SIG-M5 treated with dmso at 0.1 percent for 504 hours (cell line): Measurements from ENCODE around the gene SCGB3A2.
"Not testable (repeated sequence)": the region's sequence is repeated elsewhere in the genome, so short reads cannot be mapped to it uniquely, and the experiment has no call there.

Experiments used
- DNase-seq: peaks from one replicate; lab custom pipeline; 2025; ENCODE audit not compliant: unreplicated experiment; lab: John Stamatoyannopoulos, UW

The SCGB3A2 gene

DNA sequence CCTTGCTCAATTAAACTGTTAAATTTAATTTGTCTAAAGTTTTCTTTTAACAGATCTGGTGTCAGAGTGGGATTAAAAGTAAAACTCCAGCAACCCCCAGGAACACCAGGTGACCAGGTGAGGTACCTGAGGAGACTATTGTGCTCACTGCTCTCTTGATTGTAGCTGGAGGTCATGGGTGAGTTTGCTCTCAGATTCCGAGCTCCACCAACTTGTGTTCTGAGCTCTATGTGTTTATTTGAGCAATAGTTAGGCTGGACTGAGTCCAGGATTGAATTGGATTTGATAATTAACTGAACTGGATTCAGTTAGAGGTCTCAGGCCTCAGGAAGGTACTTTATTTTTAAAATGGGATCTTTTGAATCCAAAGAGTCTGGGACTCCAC lies 17.9 kb upstream of the SCGB3A2 start:
- DNase-seq, result no peak

GRCh38 chr5:147863454-147864158 lies 14.9 kb upstream of the SCGB3A2 start:
- DNase-seq, result no peak

DNA sequence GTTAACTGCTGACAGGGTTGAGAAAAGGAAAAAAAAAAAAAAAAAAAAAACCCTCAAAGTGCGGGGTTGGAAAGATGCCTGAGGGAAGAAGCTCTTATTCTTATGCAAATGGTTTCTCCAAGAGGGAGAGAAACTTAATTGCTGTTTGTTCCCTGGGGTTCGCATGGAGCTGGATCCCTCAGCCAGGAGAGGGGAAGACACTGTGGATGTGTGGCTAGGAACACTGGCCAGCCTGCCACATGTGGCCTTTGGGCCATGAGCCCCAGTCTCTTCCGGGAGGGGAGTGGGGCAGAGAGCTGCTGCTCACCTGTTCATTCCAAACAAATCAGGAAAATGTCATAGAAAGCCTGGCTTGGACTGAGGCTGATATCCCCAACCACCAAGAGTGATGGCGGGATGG lies 9.4 kb upstream of the SCGB3A2 start:
- DNase-seq, result no peak

- DNase-seq, result not testable (repeated sequence)
Observed at GRCh38 chr5:147869892-147870291, 8.6 kb upstream of the SCGB3A2 start.

GRCh38 chr5:147871980-147872549 lies 6.4 kb upstream of the SCGB3A2 start:
- not testable (repeated sequence) for DNase-seq

GRCh38 chr5:147872744-147873435 lies 5.6 kb upstream of the SCGB3A2 start:
- DNase-seq, result not testable (repeated sequence)

DNA sequence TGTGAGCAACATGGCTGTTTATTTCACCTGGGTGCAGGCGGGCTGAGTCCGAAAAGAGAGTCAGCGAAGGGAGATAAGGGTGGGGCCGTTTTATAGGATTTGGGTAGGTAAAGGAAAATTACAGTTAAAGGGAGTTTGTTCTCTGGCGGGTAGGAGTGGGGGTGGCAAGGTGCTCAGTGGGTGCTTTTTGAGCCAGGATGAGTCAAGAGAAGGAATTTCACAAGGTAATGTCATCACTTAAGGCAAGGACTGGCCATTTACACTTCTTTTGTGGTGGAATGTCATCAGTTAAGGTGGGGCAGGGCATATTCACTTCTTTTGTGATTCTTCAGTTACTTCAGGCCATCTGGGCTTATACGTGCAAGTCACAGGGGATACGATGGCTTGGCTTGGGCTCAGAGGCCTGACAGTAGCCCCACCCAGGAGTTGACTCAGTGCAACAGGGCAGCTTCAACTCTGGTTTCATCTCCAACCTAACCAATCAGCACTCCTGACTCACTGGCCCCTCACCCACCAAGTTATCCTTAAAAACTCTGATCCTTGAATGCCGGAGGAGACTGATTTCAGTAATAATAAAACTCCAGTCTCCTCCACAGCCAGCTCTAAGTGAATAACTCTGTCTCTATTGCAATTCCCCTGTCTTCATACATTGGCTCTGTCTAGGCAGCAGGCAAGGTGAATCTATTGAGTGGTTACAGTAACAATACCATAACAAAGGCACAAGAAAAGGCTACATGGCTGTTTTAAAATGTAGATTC lies 4.2 kb upstream of the SCGB3A2 start:
- not testable (repeated sequence) for DNase-seq

- no peak for DNase-seq
Observed at GRCh38 chr5:147874910-147875367, 3.6 kb upstream of the SCGB3A2 start.

DNA sequence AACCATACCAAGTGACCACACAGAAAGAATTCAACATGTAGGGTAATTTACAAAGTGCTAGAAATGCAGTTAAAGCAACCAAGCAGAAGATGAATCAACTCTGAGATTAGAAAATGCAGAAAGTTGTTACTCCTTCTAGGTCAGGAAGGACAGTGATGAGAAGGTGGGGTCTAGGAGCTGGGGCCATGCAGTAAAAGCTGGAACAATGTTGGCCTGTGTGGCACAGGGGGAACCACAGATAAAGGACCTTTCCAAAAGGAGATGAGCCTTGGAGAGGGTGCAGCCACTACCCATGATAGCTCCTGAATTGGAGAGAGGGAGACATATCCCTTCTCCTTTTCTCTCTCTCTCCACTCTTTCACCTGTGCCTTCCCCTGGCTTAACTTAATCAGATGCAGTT lies 2.4 kb upstream of the SCGB3A2 start:
- DNase-seq, result no peak

DNA sequence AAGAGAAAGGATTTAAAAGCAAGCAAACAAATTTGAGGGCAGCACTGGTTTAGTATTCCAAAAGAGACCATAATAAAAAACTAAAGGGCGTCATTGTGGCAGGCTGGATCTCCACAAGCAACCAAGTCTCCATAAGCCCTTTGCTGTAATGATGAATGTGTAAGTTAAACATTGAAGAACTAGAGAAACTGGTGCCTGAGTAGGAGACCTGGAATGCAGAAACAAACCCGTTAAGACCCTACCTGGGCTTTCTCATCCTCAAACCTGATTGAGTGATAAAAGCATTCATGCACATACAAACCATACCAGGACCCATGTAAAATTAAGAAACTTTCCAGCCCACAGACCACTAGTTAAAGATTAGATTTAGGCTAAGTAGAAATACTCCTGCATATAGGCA lies 1.9 kb upstream of the SCGB3A2 start:
- no peak for DNase-seq

GRCh38 chr5:147879784-147880183 lies 1.3 kb downstream of the SCGB3A2 start:
- no peak for DNase-seq

- no peak for DNase-seq
Observed at GRCh38 chr5:147880487-147880886, 2.0 kb downstream of the SCGB3A2 start.

DNA sequence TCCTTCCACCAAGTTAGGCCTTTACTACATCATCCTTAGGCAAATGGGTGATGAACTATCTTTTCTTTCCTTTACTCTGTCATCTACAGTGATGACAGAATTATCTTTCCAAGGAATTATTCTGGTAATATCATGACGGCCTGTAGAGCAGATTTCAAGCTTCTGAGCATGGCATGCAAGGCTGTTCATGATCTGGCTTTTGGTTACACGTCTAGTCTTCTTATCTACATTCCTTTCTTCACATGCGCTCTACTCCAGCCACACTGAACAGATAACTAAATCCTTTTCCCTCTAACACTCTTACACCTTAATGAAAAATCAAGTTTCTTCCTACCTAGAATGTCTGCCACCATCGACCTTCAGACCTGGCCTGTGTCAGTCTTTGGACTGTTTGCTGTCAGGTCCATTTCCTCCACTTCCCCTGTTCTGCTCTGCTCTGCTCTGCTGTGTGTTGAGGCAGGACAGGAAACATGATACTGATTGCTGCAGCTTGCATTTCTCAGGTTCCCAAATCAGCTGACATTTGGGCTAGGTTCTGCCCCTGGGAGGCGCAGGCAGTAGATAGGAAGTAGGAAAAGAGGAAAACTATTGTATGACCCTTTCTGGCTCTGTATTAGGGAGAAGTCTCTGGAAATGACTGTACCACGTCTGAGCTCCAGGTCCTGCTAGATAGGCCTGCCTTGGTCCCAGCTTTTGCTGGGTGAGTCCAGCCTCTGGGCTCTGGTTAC lies 4.2 kb downstream of the SCGB3A2 start:
- DNase-seq, result no peak

- DNase-seq, result peak; percentile 62
Observed at GRCh38 chr5:147887026-147887627, 8.6 kb downstream of the SCGB3A2 start.

- no peak for DNase-seq
Observed at GRCh38 chr5:147887930-147888329, 9.4 kb downstream of the SCGB3A2 start.

- DNase-seq, result peak; percentile 58
Observed at GRCh38 chr5:147892696-147893296, 14.3 kb downstream of the SCGB3A2 start.

GRCh38 chr5:147893820-147894219 lies 15.3 kb downstream of the SCGB3A2 start:
- DNase-seq, result no peak

- DNase-seq, result no peak
Observed at GRCh38 chr5:147895864-147896263, 17.4 kb downstream of the SCGB3A2 start.

GRCh38 chr5:147898875-147899401 lies 20.4 kb downstream of the SCGB3A2 start:
- no peak for DNase-seq

- DNase-seq, result no peak
Observed at GRCh38 chr5:147901599-147902039, 23.1 kb downstream of the SCGB3A2 start.
